Ectodermal cell (in vitro differentiated cells): ENCODE data around the gene MPRIP.

ENCODE experiments used
- H3K27ac ChIP-seq: 2 replicates; pipeline ENCODE4 v1.7.0; 2013; ENCODE audit warnings: mild to moderate bottlenecking, low read depth, low read length; ENCODE audit not compliant: insufficient read depth, poor library complexity, severe bottlenecking
- H3K27me3 ChIP-seq: 2 replicates; pipeline ENCODE4 v1.7.0; 2013; ENCODE audit warnings: mild to moderate bottlenecking, low read length; ENCODE audit not compliant: insufficient read depth, control insufficient read depth, poor library complexity, severe bottlenecking
- H3K36me3 ChIP-seq: one replicate; pipeline ENCODE4 v1.7.0; 2013; ENCODE audit warnings: low read length; ENCODE audit not compliant: control insufficient read depth, insufficient read depth
- H3K4me1 ChIP-seq: one replicate; pipeline ENCODE4 v1.7.0; 2013; ENCODE audit warnings: low read length; ENCODE audit not compliant: control insufficient read depth, insufficient read depth
- H3K4me3 ChIP-seq: 2 replicates; pipeline ENCODE4 v1.7.0; 2013; ENCODE audit warnings: low read depth, low read length, control low read depth; ENCODE audit not compliant: insufficient read depth
- H3K9me3 ChIP-seq: 2 replicates; pipeline ENCODE4 v1.7.0; 2013; ENCODE audit warnings: mild to moderate bottlenecking, low read length, moderate library complexity; ENCODE audit not compliant: control insufficient read depth
- WGBS, 2 experiments: methylation state at CpG; one replicate each; pipeline ENCODE4 v1.1.7; 2013; ENCODE audit warnings: missing lambda C conversion rate in 2 of 2; 5-methylcytosine and 5-hydroxymethylcytosine counted together

Gene MPRIP

DNA sequence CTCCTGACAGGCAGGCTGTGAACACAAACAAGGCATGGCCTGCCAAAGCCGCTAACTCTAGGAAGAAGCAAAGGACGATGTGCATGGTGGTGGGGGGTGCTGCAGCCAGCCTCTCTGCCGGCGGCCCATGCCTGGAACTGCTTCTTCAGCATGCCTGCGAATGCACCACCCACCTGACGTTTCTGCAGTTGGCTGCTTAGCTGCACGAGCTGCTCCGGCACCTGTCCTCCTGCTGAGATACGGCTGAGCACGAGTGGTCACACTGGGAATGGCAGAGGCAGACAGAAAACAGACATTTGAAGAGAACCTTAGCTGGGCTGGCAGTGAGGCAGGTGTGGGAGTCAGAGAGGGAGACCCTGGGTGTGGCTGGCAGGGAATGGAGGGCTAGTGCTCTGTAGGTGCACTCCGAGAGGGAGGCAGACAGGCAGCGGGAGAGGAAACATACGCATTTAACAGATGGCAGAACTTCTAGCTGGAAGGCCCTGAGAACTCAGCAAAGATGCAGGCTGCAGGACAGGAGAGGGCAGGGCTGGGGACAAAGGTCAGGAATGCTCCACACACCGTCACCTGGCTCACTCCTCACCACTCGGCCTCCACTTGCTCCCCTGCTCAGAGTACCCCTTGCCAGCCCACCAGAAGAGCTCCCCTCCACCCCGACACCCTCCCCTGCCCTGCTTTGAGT, 189.5 kb downstream of the MPRIP start:
- Histone ChIP-seq H3K36me3 (peaks cover 27% of the 10 kb centered on the region), H3K27me3 (no peaks in the 10 kb centered on the region), H3K9me3 (no peaks in the 10 kb centered on the region), H3K27ac (no peak overlapping the region), H3K4me3 (no peak overlapping the region), H3K4me1 (peaks cover 12% of the 10 kb centered on the region)
- 93 to 95% methylated on average over 16 of the region's 16 CpGs for WGBS, 2 experiments

DNA sequence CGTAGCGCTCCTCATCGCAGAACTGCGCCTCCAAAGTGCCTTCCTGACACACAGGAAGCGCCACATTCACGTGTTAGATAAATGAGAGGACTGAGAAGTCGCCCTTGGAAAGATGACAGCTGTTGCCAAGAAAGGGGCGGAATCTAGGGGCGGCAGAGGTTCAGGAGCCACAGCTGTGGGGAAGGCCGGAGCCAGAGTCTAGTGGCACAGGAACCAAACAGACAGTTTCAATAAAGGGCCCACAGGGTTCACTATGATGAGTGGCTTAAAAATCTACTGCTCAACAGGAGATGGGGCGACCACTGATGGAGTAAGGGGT, 190.0 kb downstream of the MPRIP start:
- 95 to 96% methylated on average over 11 of the region's 11 CpGs for WGBS, 2 experiments
- H3K4me1 ChIP-seq = peaks cover 12% of the 10 kb centered on the region
- no peaks in the 10 kb centered on the region for H3K27me3 ChIP-seq
- no peak overlapping the region for H3K4me3 ChIP-seq
- H3K27ac ChIP-seq = no peak overlapping the region
- peaks cover 24% of the 10 kb centered on the region for H3K36me3 ChIP-seq
- no peaks in the 10 kb centered on the region for H3K9me3 ChIP-seq

DNA sequence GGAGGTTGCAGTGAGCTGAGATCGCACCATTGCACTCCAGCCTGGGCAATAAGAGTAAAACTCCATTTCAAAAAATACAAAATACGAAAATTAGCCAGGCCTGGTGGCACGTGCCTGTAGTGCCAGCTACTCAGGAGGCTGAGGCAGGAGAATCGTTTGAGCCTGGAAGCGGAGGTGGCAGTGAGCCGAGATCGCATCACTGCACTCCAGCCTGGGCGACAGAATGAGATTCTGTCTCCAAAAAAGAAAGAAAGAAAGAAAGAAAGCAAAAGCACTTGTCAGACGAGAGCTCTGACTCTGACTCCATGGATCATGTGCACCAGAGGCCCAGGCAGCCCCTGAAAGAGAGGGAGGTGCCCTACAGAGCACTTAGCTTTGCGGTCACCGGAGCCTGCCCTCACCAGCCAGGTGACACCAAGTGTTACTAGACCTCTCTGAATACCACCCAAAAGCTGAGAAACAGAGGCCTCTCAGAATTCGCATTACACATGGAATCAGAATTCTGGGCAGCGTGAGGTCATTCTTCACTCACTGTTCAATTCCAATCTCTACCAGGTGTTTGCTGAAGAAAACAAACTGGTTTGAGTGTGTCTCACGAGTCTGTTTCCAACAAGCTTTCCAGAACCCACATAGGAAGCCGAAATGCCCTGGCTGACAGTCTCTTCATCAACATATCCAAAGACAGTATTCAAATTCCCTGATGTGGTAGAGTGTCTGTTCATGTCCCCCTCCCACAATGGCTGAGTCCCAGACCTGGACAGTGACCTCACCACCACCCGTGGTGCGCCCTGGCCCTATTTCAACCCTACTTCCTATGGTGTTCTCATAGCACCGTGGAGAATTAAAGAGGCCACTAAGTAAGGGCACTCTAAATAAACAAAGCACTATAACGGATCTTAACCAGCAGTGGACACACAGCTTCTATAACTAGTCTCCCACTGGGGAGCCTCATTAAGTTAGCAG, 193.2 kb downstream of the MPRIP start:
- H3K4me1 ChIP-seq = peaks cover 12% of the 10 kb centered on the region
- H3K36me3 ChIP-seq = peaks cover 8% of the 10 kb centered on the region
- H3K9me3 ChIP-seq = no peaks in the 10 kb centered on the region
- no peak overlapping the region for H3K27ac ChIP-seq
- peak overlapping the region; percentile 98 for H3K4me3 ChIP-seq
- H3K27me3 ChIP-seq = no peaks in the 10 kb centered on the region
- 79 to 87% methylated on average over 19 of the region's 19 CpGs for WGBS, 2 experiments

DNA sequence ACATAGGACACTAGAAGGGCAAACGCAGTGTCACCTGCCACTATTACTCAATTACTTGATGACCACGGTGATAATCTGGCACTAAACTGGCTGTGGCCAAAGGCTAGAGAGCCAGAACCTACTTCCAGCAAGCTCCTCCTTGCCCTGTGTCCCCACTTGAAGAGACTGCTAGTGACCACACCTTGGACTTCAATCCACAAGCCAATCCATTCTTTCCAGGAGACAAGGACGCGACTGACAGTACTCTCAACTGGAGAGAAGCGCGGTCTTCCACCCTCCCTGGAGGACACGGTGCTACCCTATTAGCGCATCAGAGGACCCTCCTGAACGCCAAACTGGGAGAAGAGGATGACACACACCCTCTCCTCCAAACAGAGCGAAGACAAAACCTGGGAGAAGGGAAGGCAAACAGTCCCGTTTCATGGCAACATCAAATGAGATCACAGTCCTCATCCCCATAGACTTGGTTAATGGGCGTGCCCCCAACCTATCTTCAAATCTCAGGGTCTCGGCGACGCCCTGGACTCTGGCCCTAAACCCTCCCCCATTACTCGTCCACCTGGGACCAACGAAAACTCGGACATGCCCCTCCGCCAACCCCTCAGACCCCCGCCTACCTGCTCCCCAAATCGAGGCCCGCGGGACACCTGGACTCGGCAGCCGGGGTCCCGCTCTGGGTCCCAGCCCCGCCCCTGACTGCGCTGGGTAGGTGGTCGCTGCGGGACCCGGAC, 194.2 kb downstream of the MPRIP start:
- Histone ChIP-seq H3K27me3 (no peaks in the 10 kb centered on the region), H3K36me3 (peaks cover 5% of the 10 kb centered on the region), H3K4me1 (peaks cover 12% of the 10 kb centered on the region), H3K27ac (peak overlapping the region; percentile 99), H3K4me3 (peak overlapping the region; percentile 98), H3K9me3 (no peaks in the 10 kb centered on the region)
- WGBS, 2 experiments = 3% methylated on average over 31 of the region's 31 CpGs

DNA sequence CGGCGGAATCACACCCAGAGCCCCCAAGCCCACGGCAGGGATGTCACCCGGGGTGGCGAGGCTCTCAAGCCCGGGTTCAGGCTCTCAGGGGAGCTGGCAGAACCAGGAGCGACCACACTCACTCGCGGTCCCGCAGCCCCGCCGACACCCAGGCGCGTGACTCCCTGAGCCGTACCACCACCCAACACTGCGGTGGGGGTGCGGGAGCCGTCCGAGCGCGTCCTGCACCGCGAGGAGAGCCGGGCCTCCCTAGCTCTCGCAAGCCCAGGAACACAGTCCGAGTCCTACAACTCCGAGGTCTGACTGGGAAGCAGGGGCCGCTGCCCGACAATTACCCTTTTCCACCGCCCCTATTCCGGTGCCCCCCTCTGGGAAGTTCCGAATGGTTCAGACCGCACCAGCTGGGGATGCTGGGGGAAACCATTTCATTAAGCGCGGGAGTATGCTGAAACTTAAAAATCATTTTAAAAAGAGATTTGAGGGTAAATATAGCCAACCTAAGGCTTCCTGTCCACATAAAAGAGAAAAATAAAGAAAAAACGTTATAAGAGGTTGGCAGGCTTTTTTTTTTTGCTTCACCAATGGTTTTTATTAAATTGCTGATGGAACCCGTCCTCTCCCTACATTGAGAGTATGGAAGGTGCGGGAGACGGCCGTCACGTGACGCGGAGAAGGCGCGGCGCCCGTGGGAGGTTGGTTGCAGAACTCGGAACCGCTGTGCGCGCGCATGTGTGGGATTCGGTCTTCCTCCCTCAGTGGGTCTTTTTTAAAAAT, 195.0 kb downstream of the MPRIP start, which contains the start of gene FLCN:
FLCN (minus strand) TSS at position 143 of the 774 bp plus-strand sequence. CDS start 9,031 bp downstream, outside the sequence.
- Histone ChIP-seq H3K27ac (peak within 1 kb of the TSS; percentile 99), H3K9me3 (no peaks in the 10 kb centered on the region), H3K36me3 (no peaks in the 10 kb centered on the region), H3K4me1 (peaks cover 12% of the 10 kb centered on the region), H3K4me3 (peak within 1 kb of the TSS; percentile 98), H3K27me3 (no peaks in the 10 kb centered on the region)
- WGBS, 2 experiments = 0% methylated on average over 53 of the region's 53 CpGs

DNA sequence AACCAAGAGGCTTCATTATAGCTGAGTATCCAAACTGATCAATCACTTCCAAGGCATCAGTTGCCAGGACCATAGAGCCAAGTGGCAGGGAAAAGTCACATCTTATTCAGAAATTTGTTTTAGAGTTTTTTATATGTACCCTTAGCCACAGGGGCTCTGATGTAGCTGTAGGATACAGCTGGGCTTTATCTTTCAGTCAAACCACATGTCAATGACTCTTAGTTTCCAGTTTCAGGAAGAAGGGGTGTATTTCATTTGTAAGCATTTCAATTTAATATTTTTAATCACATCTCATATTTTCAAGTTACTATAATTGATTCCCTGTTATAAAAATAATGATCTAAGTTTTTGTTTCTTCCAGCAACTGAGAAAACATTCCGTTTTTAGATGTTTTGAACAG, 197.6 kb downstream of the MPRIP start:
- 90 to 93% methylated on average over 1 of the region's 1 CpG for WGBS, 2 experiments
- Histone ChIP-seq H3K27ac (no peak overlapping the region), H3K4me1 (peaks cover 12% of the 10 kb centered on the region), H3K9me3 (no peaks in the 10 kb centered on the region), H3K36me3 (no peaks in the 10 kb centered on the region), H3K4me3 (no peak overlapping the region), H3K27me3 (no peaks in the 10 kb centered on the region)

DNA sequence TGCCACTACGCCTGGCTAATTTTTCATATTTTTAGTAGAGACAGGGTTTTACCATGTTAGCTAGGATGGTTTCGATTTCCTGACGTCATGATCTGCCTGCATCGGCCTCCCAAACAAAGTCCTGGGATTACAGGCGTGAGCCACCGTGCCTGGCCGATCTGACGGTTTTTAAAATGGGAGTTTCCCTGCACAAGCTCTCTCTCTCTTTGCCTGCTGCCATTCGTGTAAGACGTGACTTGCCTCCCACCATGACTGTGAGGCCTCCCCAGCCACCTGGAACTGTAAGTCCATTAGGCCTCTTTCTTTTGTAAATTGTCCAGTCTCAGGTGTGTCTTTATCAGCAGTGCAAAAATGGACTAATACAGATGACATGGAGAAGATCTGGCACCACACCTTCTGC, 199.4 kb downstream of the MPRIP start:
- no peak overlapping the region for H3K27ac ChIP-seq
- no peaks in the 10 kb centered on the region for H3K27me3 ChIP-seq
- H3K36me3 ChIP-seq = peaks cover 6% of the 10 kb centered on the region
- H3K4me3 ChIP-seq = no peak overlapping the region
- H3K4me1 ChIP-seq = no peaks in the 10 kb centered on the region
- H3K9me3 ChIP-seq = no peaks in the 10 kb centered on the region
- 86% methylated on average over 10 of the region's 10 CpGs for WGBS, 2 experiments

DNA sequence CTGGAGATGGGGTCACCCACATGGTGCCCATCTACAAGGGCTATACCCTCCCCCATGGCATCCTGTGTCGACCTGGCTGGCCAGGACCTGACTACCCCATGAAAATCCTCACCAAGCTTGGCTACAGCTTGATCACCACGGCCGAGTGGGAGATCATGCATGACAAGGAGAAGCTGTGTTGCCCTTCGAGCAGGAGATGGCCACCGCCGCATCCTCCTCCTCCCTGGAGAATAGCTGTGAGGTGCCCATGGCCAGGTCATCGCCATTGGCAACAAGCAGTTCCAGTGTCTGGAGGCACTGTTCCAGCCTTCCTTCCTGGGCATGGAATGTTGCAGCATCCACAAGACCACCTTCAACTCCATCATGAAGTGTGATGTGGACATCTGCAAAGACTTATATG, 200.0 kb downstream of the MPRIP start:
- no peaks in the 10 kb centered on the region for H3K9me3 ChIP-seq
- H3K36me3 ChIP-seq = peaks cover 12% of the 10 kb centered on the region
- H3K27ac ChIP-seq = no peak overlapping the region
- no peaks in the 10 kb centered on the region for H3K4me1 ChIP-seq
- WGBS, 2 experiments = 94 to 95% methylated on average over 7 of the region's 7 CpGs
- H3K4me3 ChIP-seq = no peak overlapping the region
- H3K27me3 ChIP-seq = no peaks in the 10 kb centered on the region
